Stimulated activated CD8-positive, alpha-beta memory T cell treated with anti-CD3 and anti-CD28 coated beads, Interleukin-4, amount 100 ng/mL, for 1 hour (primary cell): ENCODE results near the gene VEPH1.

ENCODE experiments used
- DNase-seq, 2 donors: peaks; one replicate each; pipeline ENCODE4 v3.0.0-alpha.2; 2020; ENCODE audit warnings: low read depth in 2 of 2, low spot score in 1 of 2

VEPH1 gene

DNA sequence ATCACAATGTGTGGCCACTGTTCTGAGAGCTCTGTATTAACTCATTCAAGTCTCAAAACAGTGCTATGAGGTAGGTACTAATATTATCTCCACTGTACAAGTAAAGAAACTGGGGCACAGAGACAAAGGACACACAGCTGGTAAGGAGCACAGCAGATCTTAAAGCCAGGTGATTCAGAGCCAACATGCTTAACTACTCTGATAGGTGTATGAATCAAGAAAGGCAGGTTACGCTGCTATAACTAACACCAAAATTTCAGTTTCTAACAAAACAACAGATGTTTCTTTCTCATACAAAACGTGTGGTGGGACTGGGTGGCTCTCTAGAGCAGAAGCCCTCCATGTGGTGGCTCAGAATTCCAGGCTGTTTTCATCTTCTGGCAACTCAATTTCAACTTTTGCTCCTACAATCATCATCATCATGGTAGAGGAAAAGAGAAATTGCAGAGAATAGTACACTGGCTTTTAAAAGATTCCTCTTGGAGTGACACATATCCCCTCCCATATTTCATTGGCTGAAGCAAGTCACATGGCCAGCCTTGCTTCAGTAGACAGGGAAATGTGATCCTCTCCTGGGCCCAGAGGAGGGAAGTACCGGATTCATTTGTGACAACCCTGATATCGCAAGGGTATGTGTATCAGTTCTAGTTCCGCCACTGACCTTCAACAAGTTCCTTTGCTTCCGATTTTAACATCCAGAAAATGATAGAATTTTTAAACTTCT, 192.7 kb downstream of the VEPH1 start:
- no peak for DNase-seq

DNA sequence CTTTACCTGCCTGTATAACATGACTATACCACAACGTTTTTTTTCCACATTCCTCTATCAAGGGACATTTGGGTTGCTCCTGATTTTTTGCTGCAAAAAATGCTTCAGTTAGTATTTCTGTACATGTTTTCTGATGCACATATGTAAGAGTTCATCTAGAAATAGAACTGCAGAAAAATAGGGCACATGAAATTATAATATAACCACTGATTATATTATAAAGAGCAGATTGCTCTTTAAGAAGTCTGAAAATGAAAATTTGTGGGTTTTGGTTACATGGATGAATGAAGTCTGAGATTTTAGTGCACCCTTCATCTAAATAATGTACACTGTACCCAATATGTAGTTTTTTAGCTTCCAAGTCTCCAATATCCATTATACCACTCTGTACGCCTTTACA, 196.7 kb downstream of the VEPH1 start:
- DNase-seq = no peak

DNA sequence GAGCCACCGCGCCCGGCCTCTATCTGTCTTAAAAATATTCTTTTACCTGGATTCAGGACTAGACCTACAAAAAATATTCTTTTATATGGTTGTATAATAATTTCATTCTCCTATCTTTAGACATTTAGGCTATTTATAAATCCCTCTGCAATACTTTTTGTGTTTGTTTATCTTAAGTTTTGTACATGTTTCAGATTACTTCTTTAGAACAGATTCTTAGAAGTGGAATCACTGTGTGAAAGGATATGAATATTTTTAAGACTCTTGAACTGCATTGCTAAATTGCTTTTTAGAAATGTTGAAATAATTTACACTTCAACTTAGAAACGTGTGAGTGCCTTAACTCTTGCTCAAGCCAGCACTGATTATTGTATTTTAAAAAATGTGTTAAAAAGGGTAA, 197.8 kb downstream of the VEPH1 start:
- DNase-seq = no peak

DNA sequence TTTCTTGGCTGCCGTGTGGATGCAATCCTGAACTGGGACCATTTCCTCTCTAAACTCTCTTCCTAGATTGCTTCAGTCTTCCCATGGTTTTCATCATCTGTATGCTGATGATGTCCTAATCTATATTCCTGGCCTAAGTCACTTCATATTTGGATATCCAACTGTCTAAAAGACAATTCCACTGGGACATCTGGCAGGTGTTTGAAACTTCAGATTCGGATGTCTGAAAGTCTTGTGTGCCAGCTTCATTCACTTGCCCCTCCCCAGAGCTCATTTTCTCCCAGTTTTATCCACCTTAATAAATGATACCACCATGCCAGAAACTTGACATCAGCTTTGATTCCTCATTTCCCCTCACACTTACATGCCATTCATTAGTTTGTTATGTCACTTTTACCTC, 201.5 kb downstream of the VEPH1 start:
- no peak for DNase-seq

DNA sequence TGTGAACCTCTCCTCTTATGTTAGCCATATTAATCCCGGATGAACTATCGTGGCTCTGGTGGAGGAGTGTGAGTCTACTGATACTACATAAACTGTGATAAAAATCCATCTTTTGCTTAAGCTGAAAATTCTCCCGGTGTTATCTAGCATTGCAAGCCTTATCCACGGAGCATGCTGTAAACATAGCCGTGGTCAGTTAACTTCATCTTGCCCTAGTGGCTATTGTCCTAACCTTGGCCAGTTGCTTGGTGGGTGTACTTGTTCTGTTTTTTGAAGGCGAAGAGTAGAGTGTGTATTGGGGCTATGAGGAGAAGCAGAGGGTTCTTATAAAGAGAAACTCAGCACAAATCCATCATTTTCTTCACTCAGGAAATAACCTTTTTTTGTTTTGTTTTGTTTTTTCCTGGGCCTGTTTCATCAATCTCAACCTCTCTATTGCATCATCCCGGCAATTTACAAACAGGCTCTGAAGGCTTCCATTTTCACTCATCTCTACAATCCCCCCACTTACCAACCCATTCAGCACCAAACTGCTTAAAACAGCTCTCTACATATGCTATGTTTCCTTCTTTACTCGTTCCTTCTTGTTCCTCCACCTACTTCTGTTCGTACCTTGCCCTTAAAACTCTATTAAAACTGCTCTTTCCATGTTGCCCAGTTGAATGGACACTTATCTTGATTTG, 202.1 kb downstream of the VEPH1 start:
- no peak for DNase-seq

DNA sequence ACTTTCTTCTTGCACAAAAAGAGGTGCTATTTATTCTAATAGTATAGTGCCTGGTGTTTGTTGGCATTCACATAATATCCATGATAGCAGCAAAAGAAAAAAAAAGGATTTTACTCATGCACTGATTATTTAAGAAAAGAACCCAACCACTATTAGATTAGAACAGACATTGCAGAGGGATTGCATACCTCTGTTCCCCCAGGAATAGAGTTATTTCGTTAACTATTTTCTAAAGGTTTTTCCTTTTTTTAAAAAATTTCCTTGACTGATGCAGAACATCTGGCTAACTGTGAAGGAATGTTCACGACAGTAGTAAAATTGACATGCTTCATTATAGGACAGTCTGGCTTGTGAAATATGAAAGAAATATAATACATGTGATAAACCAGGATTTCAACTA, 203.1 kb downstream of the VEPH1 start:
- no peak for DNase-seq

DNA sequence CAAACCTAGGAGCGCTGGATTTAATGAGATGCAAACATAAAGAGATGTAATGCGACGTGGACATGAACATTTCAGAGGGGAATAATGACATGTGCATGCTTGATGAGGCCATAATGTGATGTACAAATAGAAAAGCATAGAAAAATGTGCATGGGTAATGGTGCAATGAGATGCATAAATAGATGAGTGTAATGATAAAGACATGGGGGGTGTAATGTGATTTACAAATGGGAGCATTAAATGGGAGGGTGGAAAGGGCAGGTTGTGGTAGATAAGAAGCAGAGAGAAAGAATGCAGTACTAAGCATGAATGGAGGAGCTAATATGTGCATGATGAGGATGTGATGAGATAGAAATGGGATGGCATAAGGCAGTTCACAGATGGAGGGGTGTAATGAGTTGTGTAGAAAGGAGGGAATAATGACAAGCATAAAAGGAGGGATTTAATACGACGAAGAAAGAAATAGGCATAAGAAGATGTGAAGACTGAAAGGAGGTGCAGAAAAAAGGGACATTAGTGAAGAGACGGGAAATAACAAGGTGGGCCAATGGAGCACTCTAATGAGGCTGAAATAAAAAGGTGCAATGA, 205.8 kb downstream of the VEPH1 start:
- DNase-seq = no peak

DNA sequence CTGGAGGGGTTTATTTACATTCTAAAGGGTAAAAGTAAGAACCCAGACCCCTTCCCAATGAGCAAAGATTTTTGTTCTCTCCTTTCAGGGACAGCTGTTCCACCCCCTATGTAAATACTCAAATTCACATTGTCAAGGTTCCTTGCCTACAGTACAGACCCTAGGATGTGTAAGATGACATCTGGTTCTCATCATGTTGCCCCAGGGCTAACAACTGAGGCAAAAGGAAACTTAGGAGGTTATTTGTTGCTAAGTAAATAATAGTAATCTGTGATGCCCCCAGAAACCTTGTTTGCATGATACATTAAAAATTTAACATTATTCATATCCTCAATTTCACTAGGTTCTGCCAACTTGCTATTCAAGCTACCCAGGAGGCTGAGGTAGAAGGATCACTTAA, 208.3 kb downstream of the VEPH1 start:
- no peak for DNase-seq

DNA sequence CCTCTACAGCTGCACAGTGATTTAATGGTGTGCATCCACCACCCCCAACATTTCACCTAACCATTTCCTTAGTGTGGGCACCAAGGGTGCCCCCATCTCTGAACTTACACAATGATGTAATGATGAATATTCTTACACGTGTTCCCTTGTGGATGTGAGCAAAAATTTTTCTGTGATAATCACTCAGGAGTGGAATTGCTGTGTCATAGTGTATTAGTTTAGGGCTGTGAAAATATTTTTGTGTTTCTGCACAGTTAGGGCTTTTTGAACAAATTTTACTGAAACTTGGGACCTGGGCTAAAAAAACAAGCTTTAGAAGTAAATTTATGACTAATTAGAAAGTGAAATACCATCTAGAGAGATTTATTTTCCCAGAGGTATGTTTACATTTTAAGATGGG, 208.7 kb downstream of the VEPH1 start:
- DNase-seq = no peak

DNA sequence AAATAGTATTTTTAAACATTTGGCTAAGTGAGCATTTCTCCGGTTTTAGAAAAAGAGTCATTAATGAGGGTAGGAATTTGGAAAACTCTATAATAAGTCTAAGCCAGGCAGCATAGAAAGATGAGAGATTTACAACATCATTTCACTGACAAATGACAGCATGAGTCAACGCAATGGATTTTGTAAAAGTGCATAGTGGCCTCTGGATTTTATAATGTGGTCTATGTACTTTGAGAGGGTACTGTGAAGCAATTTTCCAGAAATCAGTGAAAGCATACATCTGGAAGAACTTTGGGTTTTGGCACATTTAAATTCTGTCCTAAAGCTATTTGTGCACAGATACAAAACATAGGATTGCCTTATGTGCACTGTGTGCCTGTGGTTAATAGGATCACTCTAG, 212.4 kb downstream of the VEPH1 start:
- no peak for DNase-seq

DNA sequence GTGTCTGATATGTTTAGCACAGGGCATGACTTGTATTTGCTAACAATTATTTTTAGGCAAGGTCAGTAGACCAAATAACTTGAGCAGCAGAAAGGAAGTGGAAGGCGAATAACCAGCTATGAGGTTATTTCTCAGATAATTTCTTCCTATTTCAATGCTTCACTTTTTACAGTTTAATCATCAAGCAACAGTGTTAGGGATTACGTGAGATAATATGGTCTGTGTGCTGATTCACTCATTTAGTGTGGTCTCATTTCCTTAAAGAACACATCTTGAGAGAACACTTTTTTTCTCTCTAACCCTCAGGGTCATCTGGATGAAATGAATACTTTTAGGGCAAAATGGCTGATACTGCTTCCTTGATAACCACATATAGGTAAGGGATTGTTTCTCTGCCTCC, 217.2 kb downstream of the VEPH1 start:
- DNase-seq = no peak

DNA sequence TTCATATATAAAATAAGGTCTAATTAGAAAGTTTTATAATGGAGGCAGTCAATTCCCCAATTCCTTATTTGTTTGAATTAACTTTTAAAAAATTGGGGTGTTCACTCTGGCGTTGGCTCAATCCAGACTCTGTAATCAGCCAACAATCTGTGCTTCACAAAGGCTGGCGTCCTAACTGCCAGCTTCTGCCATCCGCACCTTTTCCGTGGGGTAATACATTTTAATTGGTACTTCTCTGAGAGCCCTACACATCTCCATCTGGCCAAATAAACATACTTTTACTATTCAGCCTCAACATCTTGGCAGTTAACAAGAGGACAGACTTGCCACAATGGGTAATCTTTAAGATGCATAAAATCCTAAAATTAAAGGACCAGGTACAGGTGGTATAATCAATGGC, 218.1 kb downstream of the VEPH1 start:
- DNase-seq = no peak

DNA sequence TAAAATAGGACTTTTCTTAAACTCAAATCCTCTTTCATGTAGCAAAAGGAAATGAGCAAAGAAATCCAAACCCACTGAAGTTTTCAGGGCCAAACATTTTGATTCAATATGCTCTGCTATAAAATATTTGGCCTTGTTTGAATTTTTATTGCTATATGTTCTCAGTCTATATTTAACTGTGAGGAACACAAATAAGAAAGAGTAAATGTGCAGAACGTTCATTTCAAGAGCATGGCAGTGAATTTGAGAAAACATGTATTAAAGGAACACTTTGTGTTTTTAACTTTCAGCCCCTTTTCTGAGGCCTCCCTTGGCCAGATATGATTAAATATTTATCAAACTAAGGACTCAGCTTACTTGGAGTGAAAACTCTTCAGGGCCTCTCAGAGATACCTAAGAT, 218.5 kb downstream of the VEPH1 start:
- DNase-seq = no peak

DNA sequence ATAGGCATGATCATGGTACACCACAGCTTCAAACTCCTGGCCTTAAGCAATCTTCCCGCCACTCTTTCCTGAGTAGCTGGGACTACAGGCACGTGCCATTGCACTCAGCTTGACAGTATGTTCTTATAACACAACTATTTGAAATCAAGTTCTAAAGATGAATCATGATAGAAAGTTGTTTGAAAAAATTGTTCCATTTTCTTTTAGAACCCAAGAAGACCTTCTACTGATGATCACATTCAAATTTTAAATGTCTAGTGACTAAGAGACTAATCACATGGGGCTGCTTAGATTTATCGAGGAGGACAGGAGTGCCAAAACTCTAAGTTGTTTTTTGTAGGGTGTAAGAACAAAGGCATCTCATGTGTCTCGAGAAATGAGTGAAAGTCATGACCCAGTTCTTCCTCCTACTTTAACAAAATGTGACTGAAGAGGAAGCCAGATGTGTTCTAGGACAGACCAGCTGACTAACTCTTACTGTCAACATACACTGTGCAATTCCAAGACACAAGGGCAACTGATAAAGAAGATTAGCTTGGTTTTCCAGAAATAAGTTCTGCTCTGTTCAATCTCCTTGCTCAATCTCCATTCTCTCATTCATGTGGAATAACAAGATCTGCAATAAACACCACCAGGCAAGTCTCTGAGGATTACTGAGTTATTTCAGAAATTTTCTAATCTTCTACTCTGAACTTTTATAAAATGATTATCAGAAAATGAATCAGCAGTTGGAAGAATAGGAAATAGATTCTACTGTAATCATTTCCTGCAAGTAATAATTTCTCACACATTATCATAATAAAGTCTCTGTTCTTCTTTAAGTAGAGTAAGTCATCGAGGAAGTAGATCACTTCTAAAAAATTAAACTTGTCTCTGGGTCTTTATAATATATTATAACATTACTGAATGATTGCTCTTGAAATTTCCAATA, 220.7 kb downstream of the VEPH1 start:
- DNase-seq = no peak

DNA sequence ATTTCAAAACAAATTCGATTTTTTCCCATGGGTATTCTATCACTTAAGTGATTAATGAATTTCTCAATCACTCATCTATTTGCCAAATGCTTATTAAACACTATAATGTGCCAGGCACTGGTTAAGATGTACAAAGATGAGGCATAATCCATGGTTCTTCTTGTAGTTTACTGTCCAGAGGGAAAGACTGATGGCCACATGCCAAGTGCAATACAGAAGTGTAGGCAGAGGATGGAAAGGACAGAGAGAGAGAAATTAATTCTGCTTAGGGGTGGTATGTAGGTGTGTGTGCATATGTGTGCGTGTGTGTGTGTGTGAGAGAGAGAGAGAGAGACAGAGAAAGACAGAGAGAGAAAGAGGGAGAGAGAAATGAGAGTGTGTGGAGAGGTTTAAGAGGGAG, 222.4 kb downstream of the VEPH1 start:
- no peak for DNase-seq

DNA sequence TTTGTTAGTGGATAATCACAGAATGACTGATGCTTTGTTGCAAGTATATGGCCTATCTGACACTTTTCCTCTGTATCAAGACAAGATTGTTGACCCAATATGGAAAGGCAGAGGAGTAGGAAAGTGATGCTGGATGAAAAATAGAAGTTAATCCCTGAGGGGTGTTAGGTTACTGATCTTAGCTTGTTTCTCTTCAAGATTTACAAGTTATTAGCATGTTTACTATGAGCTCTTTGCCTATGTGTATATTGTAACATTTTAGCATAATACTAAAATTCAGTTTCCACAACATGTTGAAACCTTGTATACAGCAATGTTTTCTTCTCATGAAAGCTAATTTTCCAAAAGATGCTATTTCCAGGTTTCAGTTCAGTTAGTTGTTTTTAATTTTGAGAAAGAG, 222.9 kb downstream of the VEPH1 start:
- DNase-seq = no peak

DNA sequence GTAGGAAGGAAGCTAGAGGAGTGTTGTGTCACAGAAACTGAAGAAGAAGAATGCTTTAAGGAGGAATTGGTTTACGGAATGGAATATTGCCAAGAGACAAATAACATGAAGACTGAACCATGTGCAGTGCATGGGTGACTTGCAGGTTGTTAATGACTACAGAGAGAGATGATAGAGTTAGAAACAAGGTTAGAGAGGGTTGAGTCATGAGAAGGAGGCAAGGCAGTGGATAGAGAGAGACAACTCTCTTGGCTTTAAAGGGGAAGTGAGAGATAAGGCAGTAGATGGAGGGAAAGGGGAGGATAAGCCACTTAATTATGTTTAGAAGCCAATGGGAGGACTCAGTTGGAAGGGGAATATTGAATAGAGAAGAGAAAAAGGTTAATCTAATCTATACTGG, 224.0 kb downstream of the VEPH1 start:
- DNase-seq = no peak

DNA sequence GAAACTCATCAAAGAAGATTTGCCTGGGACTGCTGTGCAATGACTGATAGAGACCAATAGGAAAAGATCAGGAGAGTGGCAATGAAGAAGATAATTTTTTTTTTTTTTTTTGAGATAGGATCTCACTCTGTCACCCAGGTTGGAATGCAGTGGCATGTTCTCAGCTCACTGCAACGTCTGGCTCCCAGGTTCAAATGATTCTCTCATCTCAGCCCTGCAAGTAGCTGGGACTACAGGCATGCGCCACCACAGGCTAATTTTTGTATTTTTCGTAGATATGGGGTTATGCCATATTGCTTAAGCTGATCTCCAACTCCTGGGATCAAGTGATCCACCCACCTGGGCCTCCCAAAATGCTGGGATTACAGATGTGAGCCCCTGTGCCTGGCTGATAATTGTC, 226.4 kb downstream of the VEPH1 start:
- DNase-seq = no peak

DNA sequence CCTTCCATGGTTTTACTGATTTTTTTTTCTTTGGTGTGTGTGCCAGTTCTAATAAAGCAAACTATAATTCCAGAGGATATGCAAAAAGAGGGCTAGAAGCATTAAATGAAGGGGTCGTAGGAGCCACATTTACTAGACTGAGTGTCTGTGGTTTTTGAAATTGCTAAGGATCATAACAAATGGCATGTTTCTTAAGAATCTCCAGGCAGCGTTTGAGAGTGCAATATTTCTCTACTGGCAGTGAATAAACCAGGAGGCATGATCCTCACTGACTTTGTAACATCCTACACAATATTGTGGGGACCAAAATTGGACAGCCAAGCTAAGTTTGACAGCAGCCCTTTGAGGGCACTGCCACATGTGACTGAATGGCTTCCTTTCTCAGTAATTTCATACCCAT, 227.4 kb downstream of the VEPH1 start:
- DNase-seq = no peak

DNA sequence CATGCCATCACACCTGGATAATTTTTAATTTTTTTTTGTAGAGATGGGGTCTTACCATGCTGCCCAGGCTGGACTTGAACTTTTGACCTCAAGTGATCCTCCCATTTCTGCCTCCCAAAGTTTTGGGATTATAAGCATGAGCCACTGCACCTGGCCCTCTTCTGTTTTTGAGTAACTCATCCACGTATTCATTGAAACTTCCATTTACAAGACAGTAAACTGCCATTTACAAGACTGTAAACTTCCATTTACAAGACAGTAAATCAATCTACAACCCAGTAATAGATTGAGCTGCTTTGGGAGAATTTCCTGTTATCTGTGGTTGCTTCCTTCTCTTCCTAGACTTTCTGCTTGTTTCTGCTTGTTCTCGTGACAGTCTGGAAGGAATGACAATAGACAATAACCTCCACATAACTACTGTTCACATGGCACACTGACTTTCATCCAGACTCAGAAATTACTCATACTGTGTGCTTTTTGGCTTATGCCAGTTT, 228.5 kb downstream of the VEPH1 start:
- no peak for DNase-seq

DNA sequence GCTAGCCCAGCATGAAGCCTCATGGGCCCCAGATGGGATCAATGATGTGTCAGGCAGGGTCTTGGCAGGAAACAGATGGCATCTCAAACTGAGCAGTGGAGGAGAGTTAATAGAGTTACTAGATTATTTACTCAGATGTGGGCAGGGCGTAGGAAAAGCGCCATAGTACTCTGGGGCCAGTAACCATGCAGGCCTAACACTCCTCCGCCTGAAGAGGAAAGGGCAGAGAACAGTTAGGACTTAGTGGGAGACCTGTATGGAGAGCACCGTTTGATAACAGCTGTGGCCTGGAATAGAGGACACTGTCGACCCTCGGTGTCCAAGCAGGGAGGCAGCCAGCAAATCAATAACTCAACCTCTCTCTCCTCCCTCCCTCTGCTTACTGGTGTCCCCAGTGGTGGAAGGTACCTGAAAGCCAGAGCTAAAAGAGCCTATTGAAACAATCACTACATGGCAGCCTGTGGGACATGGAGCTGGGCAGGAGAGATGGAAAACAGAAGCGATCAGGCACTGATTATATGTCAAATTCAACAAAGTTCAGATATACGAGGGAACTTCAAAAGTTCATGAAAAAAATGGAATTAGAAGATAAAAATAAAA, 231.8 kb downstream of the VEPH1 start:
- no peak for DNase-seq
